ENCODE measurements around the gene IRF2. TPM values are rescaled to one million over a fixed set of nuclear protein-coding genes. Genes with fewer than 3 reads are reported as not detected.

IRF2 gene
- total RNA-seq, 1 donor from 2014 or later: 27.6 TPM

DNA sequence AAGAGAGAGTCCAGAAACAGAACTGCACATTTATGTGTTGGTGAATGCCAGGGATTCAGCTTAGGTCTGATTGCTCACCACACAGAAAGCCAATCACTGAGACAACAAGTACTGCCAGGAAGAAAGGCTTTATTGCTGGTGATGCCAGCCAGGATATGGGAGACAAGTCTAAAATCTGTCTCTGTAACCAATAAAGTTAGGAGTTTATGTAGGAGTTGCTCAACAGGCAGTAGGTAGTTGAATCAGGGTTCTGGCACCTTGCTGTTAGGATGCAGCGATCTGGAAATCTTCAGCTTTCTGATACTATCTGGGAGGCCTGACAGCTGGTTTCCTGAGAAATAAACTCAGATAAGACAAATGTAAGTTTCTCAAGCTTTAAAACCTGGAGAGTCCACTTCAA is 136.4 kb downstream of the IRF2 start:
- no peaks in the 10 kb centered on the region for H3K36me3 Mint-ChIP-seq (ENCODE audit: low read depth, unreplicated experiment)

More for the DNA sequence above, 136.4 kb downstream of the IRF2 start:
- no peaks in the 10 kb centered on the region for H3K27me3 Mint-ChIP-seq (ENCODE audit: unreplicated experiment)
- H3K9me3 Mint-ChIP-seq (ENCODE audit: unreplicated experiment): no peaks in the 10 kb centered on the region
- H3K27ac Mint-ChIP-seq (ENCODE audit: unreplicated experiment): no peak overlapping the region
- no peak for DNase-seq (ENCODE audit: low spot score)
- TF ChIP-seq, protein P1, sequence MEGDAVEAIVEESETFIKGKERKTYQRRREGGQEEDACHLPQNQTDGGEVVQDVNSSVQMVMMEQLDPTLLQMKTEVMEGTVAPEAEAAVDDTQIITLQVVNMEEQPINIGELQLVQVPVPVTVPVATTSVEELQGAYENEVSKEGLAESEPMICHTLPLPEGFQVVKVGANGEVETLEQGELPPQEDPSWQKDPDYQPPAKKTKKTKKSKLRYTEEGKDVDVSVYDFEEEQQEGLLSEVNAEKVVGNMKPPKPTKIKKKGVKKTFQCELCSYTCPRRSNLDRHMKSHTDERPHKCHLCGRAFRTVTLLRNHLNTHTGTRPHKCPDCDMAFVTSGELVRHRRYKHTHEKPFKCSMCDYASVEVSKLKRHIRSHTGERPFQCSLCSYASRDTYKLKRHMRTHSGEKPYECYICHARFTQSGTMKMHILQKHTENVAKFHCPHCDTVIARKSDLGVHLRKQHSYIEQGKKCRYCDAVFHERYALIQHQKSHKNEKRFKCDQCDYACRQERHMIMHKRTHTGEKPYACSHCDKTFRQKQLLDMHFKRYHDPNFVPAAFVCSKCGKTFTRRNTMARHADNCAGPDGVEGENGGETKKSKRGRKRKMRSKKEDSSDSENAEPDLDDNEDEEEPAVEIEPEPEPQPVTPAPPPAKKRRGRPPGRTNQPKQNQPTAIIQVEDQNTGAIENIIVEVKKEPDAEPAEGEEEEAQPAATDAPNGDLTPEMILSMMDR (IDR thresholded peaks at IDR 0.05; ENCODE audit: unreplicated experiment): no peak
- H3K4me1 Mint-ChIP-seq (ENCODE audit: unreplicated experiment): peaks cover 5% of the 10 kb centered on the region
- H3K4me3 Mint-ChIP-seq (ENCODE audit: unreplicated experiment): no peak overlapping the region

Other genes starting within 250 kb of the IRF2 start
- gene CASP3, start 174.9 kb upstream of the IRF2 start, total RNA-seq (ENCODE audit: unreplicated experiment): 53.2 TPM
- gene PRIMPOL, start 175.2 kb upstream of the IRF2 start, total RNA-seq (ENCODE audit: unreplicated experiment): 12.3 TPM